Measurements from ENCODE around the gene NEFH.
"Not testable (repeated sequence)": the region's sequence is repeated elsewhere in the genome, so short reads cannot be mapped to it uniquely, and the experiment has no call there.

The NEFH gene, protein sequence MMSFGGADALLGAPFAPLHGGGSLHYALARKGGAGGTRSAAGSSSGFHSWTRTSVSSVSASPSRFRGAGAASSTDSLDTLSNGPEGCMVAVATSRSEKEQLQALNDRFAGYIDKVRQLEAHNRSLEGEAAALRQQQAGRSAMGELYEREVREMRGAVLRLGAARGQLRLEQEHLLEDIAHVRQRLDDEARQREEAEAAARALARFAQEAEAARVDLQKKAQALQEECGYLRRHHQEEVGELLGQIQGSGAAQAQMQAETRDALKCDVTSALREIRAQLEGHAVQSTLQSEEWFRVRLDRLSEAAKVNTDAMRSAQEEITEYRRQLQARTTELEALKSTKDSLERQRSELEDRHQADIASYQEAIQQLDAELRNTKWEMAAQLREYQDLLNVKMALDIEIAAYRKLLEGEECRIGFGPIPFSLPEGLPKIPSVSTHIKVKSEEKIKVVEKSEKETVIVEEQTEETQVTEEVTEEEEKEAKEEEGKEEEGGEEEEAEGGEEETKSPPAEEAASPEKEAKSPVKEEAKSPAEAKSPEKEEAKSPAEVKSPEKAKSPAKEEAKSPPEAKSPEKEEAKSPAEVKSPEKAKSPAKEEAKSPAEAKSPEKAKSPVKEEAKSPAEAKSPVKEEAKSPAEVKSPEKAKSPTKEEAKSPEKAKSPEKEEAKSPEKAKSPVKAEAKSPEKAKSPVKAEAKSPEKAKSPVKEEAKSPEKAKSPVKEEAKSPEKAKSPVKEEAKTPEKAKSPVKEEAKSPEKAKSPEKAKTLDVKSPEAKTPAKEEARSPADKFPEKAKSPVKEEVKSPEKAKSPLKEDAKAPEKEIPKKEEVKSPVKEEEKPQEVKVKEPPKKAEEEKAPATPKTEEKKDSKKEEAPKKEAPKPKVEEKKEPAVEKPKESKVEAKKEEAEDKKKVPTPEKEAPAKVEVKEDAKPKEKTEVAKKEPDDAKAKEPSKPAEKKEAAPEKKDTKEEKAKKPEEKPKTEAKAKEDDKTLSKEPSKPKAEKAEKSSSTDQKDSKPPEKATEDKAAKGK

DNA sequence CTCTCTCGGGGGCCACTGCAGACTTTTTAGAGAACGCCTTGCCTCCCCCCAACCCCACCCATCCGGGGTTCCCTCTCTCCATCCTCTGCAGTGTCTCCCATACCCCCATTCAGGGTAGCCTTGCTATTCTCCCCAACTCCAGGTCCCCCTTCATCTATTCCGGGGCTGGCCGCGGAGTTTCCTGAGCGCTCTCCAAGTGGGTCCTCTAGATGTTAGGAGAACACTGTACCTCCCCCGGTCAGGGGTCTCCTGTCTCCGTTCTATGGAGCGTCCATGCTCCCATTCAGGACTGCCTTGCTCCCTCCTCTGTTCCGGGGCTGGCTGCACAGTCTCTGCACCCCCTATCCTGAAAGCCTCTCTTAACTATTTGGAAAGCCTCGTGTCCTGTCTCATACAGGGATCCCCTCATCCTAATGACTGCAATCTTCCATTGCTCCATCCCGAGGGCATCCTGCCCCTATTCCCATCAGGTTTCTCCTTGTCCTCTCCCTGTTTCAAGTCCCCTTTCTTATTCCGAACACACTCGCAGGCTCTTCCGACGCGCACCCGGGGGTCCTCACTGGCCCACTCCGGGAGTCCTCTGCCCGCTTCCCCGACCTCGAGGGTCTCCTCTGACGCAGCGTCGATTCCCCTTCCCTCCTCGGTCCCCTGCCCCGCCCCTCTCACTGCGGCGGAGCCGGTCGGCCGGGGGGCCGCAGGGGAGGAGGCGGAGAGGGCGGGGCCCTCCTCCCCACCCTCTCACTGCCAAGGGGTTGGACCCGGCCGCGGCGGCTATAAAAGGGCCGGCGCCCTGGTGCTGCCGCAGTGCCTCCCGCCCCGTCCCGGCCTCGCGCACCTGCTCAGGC, at the start of gene NEFH:
Gene NEFH, plus strand, starts transcription at position 802 of the 845 bp plus-strand sequence. CDS start 45 bp downstream, outside the sequence.
- no peak for DNase-seq (ENCODE audit: low read depth)

DNA sequence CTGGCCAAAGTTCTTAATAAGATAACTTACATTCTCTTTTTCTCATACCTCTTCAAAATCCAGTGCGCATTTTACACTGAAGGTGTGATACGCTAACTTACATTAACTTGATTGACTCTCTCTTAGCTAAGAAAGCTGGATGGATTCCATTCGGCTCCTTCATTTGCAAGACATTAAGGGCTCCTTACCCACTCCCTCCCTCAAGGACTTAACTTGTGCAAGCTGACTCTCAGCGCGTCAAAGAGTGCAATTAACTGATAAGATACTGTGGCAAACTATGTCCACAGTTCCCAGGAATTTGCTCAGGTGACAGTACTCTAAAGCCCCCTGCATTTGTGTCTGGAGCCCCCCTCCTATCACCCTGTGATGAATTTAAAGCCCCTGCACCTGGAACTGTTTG, 48.0 kb upstream of the NEFH start:
- no peak for DNase-seq (ENCODE audit: low read depth)

DNA sequence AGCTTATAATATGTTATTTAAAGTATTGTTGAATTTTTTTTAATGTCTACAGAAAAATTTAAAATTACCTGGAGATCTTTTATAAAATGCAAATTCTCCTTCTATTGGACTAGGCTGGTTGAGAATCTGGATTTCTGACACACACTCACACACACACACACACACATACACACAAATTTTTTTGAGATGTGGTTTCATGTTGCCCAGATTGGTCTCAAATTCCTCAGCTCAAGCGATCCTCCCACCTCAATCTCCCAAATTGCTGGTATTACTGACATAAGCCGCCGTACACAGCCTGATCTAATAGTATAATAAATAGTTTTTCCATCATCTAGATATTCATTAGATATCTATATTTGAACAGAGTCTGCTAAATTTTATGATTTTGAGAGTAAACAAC, 46.2 kb upstream of the NEFH start:
- DNase-seq (ENCODE audit: low read depth) = no peak

DNA sequence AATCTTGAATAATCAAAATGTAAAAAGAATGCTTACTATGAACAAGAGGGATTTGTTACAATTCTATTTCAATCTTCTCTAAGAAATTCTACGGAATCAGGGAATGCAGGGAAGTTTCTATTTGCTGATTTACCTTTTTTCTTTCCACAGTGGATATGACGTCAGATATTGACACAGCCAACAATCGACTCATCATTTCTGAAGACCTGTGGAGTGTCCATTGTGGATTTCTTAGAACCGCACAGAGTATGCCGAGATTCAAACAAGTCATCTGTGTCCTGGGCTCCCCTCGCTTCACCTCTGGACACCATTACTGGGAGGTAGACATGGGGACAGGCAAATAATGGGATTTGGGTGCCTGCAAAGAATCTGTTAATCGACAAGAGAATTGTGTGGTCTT, 45.7 kb upstream of the NEFH start:
- no peak for DNase-seq (ENCODE audit: low read depth)

DNA sequence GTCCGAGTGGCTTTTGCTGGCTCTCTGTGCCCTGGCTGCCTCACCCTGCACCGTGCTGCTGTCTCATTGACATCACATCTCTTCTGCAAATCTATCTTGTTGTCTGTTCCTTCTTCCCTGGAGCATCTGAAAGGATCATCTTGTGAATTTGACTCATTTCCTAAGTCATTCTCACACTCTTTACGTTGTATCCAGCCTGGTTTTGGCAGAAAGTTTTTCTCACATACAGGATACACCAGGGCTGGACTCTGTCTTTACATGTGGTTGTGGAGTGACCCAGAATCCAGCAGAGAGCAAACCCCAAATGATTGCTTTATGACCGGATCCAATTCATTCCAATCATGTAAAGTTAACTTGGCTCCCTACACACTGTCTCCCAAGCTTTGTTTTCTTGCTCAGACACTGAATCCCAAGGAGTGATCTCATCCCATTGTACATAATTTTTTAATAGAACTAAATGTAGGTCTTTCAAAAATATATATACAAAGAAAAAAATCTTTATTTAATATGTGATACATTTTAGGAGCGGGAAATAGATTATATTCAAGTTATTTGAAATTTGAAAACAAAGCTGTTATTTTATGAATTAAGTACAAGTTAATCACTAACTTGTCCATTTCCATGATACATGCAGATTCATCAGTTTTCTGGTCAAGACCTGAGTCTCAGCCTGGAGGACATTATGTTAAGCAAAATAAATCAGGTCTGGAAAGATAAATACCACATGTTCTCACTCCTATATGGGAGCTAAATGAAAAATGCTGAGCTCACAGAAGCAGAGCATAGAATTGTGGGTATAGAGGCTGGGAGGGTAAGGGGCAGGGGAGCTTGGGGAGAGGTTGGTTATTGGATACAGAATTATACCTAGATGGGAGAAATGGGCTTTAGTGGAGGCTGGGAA, 44.5 kb upstream of the NEFH start:
- DNase-seq (ENCODE audit: low read depth) = no peak

DNA sequence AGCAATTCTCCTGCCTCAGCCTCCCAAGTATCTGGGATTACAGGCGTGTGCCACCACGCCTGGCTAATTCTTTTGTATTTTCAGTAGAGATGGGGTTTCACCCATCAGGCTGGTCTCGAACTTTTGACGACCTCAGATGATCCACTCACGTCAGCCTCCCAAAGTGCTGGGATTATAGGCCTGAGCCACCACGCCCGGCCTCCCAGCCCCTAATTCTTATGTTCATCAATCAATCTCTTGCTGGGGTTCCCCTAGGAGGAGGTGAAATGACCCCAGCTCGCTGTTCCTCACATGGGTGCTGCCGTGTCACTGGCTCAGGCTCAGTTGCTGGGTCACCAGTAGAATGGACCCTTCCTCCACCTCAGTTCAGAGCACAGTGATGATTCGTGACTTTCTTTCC, 41.7 kb upstream of the NEFH start, which contains the start of gene RFPL1:
Gene RFPL1, plus strand, starts transcription at position 301 of the 400 bp plus-strand sequence.
- not testable (repeated sequence) for DNase-seq (ENCODE audit: low read depth)

DNA sequence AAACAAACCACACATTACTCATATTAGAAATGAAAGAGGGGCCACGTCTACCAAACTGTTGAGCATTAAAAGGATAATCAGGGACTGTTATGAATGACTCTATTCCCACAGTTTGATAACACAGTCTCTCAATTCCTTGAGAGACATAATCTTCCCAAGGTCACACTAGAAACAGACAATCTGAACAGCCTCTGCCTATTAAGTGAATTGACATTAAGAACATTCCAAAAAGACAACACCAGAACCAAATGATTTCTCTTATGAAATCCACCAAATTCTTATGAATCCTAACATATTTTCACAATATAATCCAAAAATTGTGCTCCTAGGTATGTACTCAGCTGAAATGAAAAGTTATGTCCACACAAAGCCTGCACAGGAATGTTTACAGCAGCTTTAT, 37.0 kb upstream of the NEFH start:
- no peak for DNase-seq (ENCODE audit: low read depth)

DNA sequence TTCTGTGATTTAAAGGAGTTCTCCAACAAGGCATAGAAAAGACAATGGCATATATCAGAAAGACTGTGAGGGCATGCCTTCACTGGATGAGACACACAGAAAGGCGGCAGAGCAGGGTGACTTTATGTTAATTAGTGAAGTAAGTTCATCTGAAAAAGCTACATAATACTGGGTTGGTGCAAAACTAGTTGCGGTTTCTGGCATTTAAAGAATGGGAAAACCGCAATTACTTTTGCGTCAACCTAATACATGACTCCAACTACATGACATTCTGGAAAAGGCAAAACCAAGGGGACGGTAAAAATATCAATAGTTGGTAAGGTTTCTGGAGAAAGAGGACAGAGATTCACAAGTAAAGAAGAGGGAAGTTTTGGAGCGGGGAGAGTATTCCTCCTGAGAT, 36.6 kb upstream of the NEFH start:
- no peak for DNase-seq (ENCODE audit: low read depth)

DNA sequence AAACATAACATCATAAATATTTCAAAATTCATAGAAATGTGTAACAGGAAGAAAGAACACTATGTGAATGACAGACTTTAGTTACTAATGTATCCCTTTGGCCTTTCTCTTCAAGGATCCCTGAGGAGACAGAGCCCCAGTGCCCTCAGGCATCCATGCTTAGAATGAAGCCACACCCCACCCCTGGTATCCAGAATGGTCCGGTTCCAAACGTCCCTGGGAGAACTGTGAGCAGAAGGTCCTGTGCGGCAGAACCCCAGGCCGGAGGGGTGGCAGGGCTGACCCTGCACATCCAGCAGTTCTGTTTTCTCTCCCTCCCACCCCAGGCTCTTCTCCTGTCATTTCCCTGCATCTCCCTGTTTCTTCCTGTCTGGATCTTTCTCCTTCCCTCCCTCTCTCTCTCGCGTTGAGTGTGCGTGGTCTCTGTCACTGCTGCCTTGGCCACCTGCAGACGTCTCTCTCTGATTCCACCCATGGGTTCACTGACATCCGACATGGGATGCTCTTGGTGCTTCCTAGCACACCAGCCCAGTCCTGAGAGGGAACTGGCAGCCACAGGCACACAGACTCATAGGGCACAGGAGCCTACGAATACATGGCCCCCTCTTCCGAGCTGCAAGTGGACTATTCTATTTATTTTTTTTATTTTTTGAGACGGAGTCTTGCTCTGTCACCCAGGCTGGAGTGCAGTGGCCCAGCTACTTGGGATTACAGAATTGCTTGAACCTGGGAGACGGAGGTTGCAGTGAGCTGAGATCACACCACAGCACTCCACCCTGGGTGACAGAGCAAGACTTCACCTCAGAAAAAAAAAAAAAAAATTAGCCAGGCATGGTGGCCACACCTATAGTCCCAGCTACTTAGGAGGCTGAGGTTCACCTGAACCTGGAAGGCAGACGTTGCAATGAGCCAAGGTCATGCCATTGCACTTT, 35.9 kb upstream of the NEFH start:
- no peak for DNase-seq (ENCODE audit: low read depth)

DNA sequence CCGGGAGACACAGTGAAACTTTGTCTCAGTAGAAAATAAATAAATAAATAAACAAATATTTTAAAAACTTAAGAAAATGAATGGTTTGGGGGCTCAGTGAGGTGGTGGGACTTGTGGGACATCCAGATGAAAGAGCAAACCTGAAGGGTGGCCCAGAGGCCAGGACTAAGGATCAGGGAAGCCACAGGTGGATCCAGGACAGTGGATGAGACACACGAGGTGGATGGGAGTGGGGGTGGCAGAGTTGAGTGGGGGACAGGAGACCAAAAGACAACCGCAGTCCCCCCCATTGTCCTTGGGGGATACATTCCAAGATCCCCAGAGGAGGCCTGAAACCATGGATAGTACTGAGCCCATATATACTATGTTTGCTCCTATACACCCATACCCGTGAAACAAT, 34.5 kb upstream of the NEFH start:
- no peak for DNase-seq (ENCODE audit: low read depth)

DNA sequence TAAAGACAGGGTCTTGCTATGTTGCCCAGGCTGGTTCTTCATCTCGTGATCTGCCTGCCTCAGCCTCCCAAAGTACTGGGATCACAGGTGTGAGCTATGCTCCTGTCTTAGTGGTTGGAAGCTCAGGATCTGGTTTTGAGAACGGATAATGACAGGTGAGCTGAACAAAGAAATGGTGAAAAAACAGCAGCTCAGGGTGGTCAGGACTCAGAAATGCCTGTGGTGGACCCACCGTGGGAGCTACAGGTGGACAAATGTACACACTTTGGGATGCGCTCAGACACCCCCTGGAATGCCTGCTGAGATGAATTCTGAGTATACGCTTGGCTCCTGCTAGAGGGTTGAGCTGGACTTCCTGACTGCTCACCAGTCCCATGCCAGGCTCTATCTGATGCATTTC, 32.1 kb upstream of the NEFH start:
- no peak for DNase-seq (ENCODE audit: low read depth)

DNA sequence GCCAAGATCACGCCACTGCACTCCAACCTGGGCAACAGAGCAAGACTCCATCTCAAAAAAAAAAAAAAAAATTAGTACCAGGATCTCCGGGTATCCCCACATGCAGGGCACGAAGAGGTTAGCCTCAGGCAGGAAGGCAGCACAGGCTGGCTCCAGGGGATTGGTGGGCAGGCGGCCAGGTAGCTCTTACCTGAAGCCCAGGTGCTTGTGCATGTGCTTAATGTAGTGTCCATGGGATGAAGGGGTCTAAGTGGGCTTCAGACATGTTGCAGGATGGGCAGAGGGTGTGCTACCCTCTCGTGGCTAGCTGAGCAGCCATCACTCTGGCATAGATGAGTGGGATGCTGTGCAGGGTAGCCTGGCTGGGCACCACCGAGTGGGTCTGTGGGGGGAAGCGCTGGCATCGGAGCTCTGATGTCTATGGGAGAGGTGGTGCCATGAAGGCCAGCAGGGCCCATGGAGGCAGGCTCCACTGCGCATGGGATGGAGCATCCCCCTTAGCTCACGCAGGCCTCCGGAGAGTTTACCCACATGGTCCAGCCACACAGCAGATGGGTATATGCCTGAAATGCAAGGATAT, 30.6 kb upstream of the NEFH start:
- no peak for DNase-seq (ENCODE audit: low read depth)

DNA sequence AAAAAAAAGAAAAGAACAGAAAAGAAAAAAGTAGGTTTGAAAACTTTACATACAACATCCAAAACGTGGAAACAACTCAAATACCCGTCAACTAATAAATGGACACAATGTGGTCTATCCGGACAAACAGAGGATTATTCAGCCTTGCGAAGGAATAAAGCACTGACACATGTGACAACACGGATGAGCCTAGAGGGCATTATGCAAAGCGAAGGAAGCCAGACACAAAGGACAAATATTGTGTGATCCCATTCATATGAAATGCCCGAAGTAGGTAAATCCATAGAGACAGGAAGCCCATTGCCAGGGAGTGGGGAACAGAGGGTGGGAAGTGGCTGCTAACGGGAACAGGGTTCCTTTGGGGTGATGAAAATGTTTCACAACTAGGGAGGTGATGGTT, 29.8 kb upstream of the NEFH start:
- DNase-seq (ENCODE audit: low read depth) = no peak

DNA sequence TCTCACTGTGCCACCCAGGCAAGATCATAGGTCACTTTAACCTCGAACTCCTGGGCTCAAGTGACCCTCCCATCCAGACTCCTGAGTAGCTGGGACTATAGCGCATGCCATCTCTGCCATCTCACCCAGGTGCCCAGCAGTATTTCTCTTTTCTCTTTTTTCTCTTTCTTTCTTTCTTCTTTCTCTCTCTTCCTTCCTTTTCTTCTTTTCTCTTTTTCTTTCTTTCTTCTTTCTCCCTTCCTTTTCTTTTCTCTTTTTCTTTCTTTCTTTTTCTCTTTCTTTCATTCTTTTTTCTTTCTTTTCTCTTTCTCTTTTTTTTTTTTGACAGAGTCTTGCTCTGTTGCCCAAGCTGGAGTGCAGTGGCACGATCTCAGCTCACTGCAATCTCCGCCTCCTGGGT, 28.2 kb upstream of the NEFH start:
- DNase-seq (ENCODE audit: low read depth) = no peak

DNA sequence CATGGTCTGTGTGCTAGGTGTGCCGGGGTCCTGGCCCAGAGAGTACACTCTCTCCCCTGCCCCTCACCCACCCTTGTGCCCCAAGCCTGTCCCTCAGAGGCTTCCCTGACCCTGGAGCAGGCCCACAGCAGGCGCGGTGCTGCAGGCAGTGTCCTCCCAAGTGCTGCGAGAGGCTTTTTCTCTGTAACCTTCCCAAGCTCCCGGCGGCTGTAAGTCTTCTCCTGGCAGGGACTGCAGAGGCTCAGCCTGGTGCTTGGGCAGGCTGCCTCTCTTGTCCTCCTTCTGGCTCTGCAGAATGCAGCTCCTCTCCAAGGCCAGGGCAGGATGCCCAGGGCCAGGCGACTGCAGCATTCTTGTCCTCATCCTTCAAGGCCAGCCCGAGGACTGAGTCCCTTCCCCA, 25.7 kb upstream of the NEFH start:
- no peak for DNase-seq (ENCODE audit: low read depth)

DNA sequence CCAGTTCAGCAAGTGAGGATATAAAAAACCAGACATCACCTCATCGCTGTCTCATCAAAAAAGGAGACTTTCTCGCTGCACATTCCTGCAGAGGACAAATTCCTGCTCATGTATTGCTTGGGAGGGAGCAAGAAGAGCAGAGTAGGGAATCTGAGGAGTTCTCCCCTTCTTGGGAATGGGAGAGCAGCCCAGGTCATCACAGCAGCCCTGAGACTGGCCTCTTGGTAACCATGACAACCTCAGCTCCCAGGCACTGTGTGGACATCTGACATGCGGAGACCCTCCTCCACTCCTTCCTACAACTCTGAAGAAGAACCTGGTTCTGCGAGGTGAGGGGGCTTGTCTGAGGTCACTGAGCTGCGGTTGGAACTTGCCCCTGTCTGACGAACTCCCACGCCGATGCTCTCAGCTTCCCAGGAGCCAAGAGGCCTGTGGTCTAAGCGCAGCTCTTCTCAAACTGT, 23.8 kb upstream of the NEFH start:
- DNase-seq (ENCODE audit: low read depth) = no peak

DNA sequence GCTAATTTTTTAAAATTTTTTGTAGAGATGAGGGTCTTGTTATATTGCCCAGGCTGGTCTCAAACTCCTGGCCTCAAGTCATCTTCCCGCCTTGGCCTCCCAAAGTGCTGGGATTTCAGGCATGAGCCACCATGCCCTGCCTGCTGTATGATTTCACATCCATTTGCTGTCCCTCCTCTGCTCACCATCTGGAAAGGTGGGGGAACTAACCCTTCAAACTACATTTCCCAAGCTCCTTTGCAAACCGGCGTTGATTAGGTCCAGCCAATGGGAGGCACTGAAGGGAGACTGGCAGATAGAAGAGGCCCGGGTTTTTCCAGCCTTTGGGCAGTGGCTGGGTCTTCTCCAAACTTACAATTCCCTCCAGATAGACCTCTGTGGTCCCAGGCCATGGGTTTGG, 22.3 kb upstream of the NEFH start:
- peak; percentile 12 for DNase-seq (ENCODE audit: low read depth)

DNA sequence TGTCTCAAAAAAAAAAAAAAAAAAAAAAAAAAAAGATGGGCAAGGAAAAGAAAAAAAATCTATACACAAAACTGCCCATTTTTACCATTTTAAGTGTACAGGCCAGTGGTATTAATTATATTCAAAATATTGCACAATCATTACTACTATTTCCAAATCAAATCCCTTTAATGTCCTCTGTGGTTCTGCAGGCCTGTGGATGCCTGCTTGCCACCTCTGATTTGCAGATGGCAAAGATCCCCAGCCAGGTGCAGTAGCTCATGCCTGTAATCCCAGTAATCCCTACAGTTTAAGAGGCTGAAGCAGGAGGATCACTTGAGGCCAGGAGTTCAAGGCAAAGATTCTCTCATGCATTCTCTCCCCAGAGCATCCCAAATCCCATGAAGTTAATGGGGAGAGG, 21.5 kb upstream of the NEFH start:
- DNase-seq (ENCODE audit: low read depth) = no peak

DNA sequence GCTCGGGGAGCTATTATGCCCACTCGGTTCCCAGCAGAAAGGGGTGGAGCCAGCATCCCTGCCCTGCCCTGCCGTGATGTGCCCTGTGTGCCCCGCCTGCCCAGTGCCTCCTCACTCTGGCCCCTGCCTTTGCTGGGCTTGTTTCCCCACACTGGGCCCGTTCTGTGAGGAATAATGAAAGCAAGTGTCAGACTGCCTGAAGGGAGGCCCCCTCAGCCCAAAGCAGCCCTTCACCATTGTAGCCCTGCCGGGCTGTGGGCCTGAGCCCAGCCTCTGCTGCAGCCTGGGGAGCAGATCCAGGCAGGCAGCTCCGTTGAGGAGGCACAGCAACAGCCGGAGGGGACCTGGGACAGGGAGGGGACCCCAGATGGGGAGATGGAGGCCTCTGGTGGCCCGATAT, 20.2 kb upstream of the NEFH start:
- DNase-seq (ENCODE audit: low read depth) = no peak
